GM12878 (cell line): ENCODE results near the gene KCNN3. TPM values are rescaled to one million over a fixed set of nuclear protein-coding genes. Genes with fewer than 3 reads are reported as not detected.

Experiments used
- BACH1 ChIP-seq: fragments of 450-650 bp; IDR thresholded peaks from 2 replicates; pipeline ENCODE4 v1.6.1; 2017; ENCODE audit warnings: mild to moderate bottlenecking, borderline replicate concordance
- CEBPZ ChIP-seq: fragments of 150-350 bp; IDR thresholded peaks from 2 replicates; pipeline ENCODE4 v1.6.1; 2016; ENCODE audit warnings: low read depth, low read length
- FOXM1 ChIP-seq: IDR thresholded peaks from 2 replicates; pipeline ENCODE4 v1.6.1; 2012; ENCODE audit warnings: low read depth, mild to moderate bottlenecking, inconsistent platforms, low read length, moderate library complexity
- HSF1 ChIP-seq: fragments of 150-350 bp; IDR thresholded peaks from 2 replicates; pipeline ENCODE4 v1.6.1; 2014; ENCODE audit warnings: mild to moderate bottlenecking, low read depth, low read length
- IKZF1 ChIP-seq: fragments of 450-650 bp; conservative IDR thresholded peaks from 2 replicates; pipeline ENCODE4 v1.6.1; 2017; ENCODE audit warnings: antibody characterized with exemption, mild to moderate bottlenecking
- ZBED1 ChIP-seq: IDR thresholded peaks from 2 replicates; pipeline ENCODE4 v1.6.1; 2016; ENCODE audit warnings: borderline replicate concordance
- polyA plus RNA-seq, 11 experiments: library from polyadenylated mRNA; depleted of rRNA in 4 of 11; unstranded in 6 of 11; stranded (reverse) in 5 of 11; fragments of >200 nt; fragmentation: Nextera tagmentation in 4 of 11; fragmentation: Illumina TruSeq in 1 of 11; extraction: Ambion mirVana in 4 of 11; extraction: Trizol in 1 of 11; gene quantifications; 1 replicate in 1 of 11; 2 replicates in 10 of 11; pipeline versions ENCODE4 v1.2.1 to v1.2.3, GENCODE V29; 2011 to 2016; ENCODE audit warnings: inconsistent platforms in 2 of 11, missing spikeins in 2 of 11, low read depth in 1 of 11
- total RNA-seq, 4 experiments: library from RNA; depleted of rRNA in 3 of 4; stranded (reverse); fragments of >200 nt in 3 of 4; fragmentation: Illumina TruSeq in 1 of 4; extraction: Trizol in 1 of 4; gene quantifications; 2 replicates each; pipeline versions ENCODE4 v1.2.1 to v1.2.3, GENCODE V29; 2013 to 2021

The KCNN3 gene
- total and polyA plus RNA-seq, 10 of the 15 experiments (the other 5 are each of a cell fraction or from before 2014, with no cell fraction given): 3.5 to 26.4 (median 14.9) TPM

GRCh38 chr1:154791292-154792166, 78.6 kb downstream of the KCNN3 start (continued):
- no peak for TF ChIP-seq CEBPZ
- no peak for TF ChIP-seq HSF1
- peak; percentile 98 for TF ChIP-seq IKZF1
- no peak for TF ChIP-seq BACH1
- peak; percentile 87 for TF ChIP-seq ZBED1
- peak; percentile 95 for TF ChIP-seq FOXM1
